Calu3 (cell line): ENCODE measurements around the gene ABR. TPM values are rescaled to one million over a fixed set of nuclear protein-coding genes. Genes with fewer than 3 reads are reported as not detected.
A peak's percentile ranks its signal among the peaks of the same experiment; 100 is the strongest.

ENCODE experiments used
- BruUV-seq: library from RNA; stranded (reverse); fragments of 400-500 nt; replicated peaks from 2 replicates; lab custom pipeline; 2021; lab: Mats Ljungman, UMichigan
- CTCF ChIA-PET: fragments of 300-600 bp; sonication (Branson Sonifier 250); formaldehyde crosslinking; loops from one replicate; lab custom pipeline; 2022; ENCODE audit warnings: antibody characterized with exemption; lab: Charles Lee
- DNase-seq: peaks from one replicate; pipeline ENCODE4 v3.0.0; 2022
- H3K27ac Mint-ChIP-seq: one replicate; pipeline ENCODE4 v1.8.0; 2022; ENCODE audit warnings: mixed read lengths; ENCODE audit not compliant: unreplicated experiment
- H3K27me3 Mint-ChIP-seq: one replicate; pipeline ENCODE4 v1.8.0; 2022; ENCODE audit warnings: mixed read lengths; ENCODE audit not compliant: unreplicated experiment
- H3K36me3 Mint-ChIP-seq: one replicate; pipeline ENCODE4 v1.8.0; 2022; ENCODE audit warnings: mild to moderate bottlenecking, moderate library complexity, mixed read lengths; ENCODE audit not compliant: insufficient read depth, unreplicated experiment
- H3K4me1 Mint-ChIP-seq: one replicate; pipeline ENCODE4 v1.8.0; 2022; ENCODE audit warnings: mild to moderate bottlenecking, low read depth, mixed read lengths; ENCODE audit not compliant: unreplicated experiment
- H3K4me3 Mint-ChIP-seq: one replicate; pipeline ENCODE4 v1.8.0; 2022; ENCODE audit warnings: mild to moderate bottlenecking, low read depth, moderate library complexity, mixed read lengths; ENCODE audit not compliant: unreplicated experiment
- H3K9me3 Mint-ChIP-seq: one replicate; pipeline ENCODE4 v1.8.0; 2022; ENCODE audit warnings: low read depth, mixed read lengths; ENCODE audit not compliant: unreplicated experiment
- CTCF ChIP-seq: fragments of 200-600 bp; IDR thresholded peaks from one replicate; pipeline ENCODE4 v1.8.0; 2022; ENCODE audit warnings: antibody characterized with exemption; ENCODE audit not compliant: unreplicated experiment
- intact Hi-C: fragments of 100-400 bp; cut with micrococcal nuclease; formaldehyde crosslinking; loops from one replicate; pipeline ENCODE4 v1.10.0; 2022; ENCODE audit not compliant: unreplicated experiment
- total RNA-seq: library from RNA; stranded (reverse); gene quantifications from 2 replicates; pipeline ENCODE4 v1.2.3, GENCODE V29; 2022

ABR gene
- total RNA-seq, 1 experiment from 2014 or later: 92.7 TPM

DNA sequence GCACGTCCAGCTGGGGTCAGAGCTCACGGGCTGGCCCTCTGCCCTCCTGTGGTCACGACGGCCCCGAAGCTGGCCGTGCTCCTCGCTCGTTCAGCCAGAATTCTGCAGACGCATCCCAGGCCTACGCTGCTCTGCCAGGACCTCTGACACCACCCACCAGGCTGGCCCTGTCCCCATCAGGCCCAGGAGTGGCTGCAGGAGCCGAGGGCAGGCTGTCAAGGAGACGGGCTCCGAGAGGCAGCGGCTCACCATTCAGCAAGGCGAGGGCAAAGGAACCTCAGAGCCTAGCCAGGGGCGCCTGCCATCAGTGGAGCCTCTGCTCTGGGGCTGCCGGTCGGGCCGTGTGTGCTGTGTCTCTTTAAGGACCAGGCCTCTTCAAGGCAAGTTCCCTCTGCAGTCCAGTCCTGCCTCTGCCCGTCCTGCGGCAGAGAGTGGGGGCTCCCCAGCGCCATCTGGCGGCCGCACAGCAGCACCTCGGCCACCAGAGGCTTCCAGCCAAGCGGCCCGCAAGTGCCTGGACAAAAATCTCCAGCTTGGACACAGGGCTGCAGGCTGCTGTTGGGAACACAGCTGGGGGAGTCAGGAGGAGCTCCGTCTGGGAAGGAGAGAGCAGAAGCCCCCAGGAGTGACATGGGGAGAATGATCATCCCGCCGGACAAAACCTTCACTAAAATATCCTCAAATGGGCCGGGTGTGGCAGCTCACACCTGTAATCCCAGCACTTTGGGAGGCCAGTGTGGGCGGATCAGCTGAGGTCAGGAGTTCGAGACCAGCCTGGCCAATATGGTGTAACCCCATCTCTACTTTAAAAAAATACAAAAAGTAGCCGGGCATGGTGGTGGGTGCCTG, 7.4 kb upstream of the ABR start:
- TF ChIP-seq CTCF: peak; percentile 76
- CTCF ChIA-PET: interaction anchor here (0.7 to 2.9 kb wide), 3 partner anchors 26 to 131 kb away, joined by 3 to 17 read pairs (median 4); no protein-coding TSS in a partner anchor
- intact Hi-C loops: loop anchor here (10.0 kb wide), 1 partner anchor 62 kb away; no protein-coding TSS in a partner anchor
- H3K27ac Mint-ChIP-seq: no peak overlapping the region
- no peaks in the 10 kb centered on the region for H3K9me3 Mint-ChIP-seq
- H3K4me3 Mint-ChIP-seq: no peak overlapping the region
- peaks cover 15% of the 10 kb centered on the region for H3K4me1 Mint-ChIP-seq
- no peaks in the 10 kb centered on the region for H3K36me3 Mint-ChIP-seq
- no TSS peak for BruUV-seq
- peaks cover 13% of the 10 kb centered on the region for H3K27me3 Mint-ChIP-seq
- DNase-seq: peak; percentile 84

DNA sequence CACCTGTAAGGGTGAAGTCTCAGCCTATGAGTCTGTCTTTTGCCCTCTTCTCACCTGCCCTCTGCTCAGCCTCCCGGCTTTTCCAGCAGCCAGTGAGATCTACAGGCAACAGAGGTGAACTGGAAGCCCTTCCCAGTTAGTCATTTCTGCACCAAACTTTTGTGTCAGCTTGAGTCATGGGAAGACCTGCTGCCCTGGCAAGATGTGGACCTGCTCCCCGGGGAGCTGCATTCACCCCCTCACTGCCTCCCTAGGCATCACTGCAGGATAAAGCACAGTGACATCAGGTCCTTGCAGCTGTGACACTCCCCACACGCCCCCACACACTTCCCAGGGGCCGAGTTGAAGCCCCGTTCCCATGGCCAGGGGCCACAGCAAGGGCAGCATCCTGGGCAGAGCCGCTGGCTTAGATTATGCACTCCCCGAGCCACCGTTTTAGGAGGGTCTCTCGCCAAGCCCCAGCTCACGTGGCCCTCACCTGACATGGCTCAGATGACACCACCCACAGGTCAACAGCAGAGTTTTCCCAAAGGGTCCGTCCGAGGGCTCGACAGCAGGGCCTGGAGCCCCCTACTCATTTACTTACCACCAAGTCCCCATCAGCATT, 6.5 kb upstream of the ABR start:
- H3K27me3 Mint-ChIP-seq: peaks cover 13% of the 10 kb centered on the region
- H3K27ac Mint-ChIP-seq: no peak overlapping the region
- CTCF ChIA-PET: interaction anchor here (2.9 kb wide), 1 partner anchor 64 kb away, joined by 17 read pairs; no protein-coding TSS in a partner anchor
- no peaks in the 10 kb centered on the region for H3K36me3 Mint-ChIP-seq
- H3K4me1 Mint-ChIP-seq: peaks cover 15% of the 10 kb centered on the region
- no TSS peak for BruUV-seq
- H3K9me3 Mint-ChIP-seq: no peaks in the 10 kb centered on the region
- no peak for DNase-seq
- intact Hi-C loops: loop anchor here (10.0 kb wide), 1 partner anchor 62 kb away; no protein-coding TSS in a partner anchor
- no peak for TF ChIP-seq CTCF
- H3K4me3 Mint-ChIP-seq: no peak overlapping the region

DNA sequence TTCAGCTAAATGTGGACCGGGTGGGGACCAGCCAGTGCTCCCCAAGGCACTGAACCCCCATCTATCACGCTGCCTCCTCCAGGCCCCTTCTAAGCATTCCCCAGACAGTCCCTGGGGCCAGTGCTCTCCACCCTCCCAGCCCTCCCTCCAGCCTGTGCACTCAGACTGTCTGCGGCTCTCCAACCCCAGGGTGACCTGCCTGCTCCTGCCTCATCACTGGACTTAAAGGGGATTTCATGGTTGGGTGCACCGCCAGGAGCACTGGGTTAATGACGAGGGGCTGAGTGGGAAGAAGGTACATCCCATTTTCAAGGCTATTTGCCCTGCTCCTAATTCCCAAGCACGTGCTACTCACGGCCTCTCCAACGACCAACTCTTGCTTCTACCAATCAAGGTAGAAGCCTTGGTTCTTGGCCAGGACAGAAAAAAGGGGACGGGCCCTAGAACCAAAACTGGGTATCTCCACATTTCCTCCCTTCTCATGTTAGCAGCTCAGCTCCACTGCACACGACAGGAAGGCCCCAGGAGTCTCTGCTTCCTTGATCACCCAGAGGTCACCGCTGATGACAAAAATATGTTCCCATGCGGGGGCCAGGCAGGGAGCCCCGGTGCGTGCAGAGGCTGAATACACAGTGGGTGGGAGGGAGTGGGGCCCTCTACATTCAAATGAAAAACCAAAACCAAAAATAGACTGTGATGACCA, 3.5 kb upstream of the ABR start:
- TF ChIP-seq CTCF: no peak
- no peaks in the 10 kb centered on the region for H3K4me1 Mint-ChIP-seq
- CTCF ChIA-PET: interaction anchor here (0.6 kb wide), 1 partner anchor 45 kb away, joined by 3 read pairs; no protein-coding TSS in a partner anchor

GRCh38 chr17:1182811-1183170, 3.0 kb upstream of the ABR start:
- DNase-seq: no peak
- Mint-ChIP-seq H3K27me3 (no peaks in the 10 kb centered on the region), H3K4me1 (no peaks in the 10 kb centered on the region), H3K4me3 (no peak overlapping the region), H3K36me3 (peaks cover 4% of the 10 kb centered on the region), H3K9me3 (no peaks in the 10 kb centered on the region), H3K27ac (no peak overlapping the region)
- CTCF ChIA-PET: no interaction called here
- no TSS peak for BruUV-seq
- intact Hi-C loops: loop anchor here (10.0 kb wide), 1 partner anchor 58 kb away; no protein-coding TSS in a partner anchor
- TF ChIP-seq CTCF: no peak

More for the DNA sequence above, 3.5 kb upstream of the ABR start:
- Mint-ChIP-seq H3K27ac (no peak overlapping the region), H3K36me3 (peaks cover 4% of the 10 kb centered on the region), H3K4me3 (no peak overlapping the region), H3K9me3 (no peaks in the 10 kb centered on the region), H3K27me3 (no peaks in the 10 kb centered on the region)
- no peak for DNase-seq
- intact Hi-C loops: loop anchor here (10.0 kb wide), 1 partner anchor 59 kb away; no protein-coding TSS in a partner anchor
- BruUV-seq: no TSS peak
